CD4-positive, alpha-beta T cell treated with Interleukin-2 at 100 ng/mL for 4 hours (primary cell): Measurements from ENCODE around the gene CHRNB4.

ENCODE experiments used
- DNase-seq: peaks from one replicate; pipeline ENCODE4 v3.0.0-alpha.2; 2020; ENCODE audit warnings: low spot score

Gene CHRNB4

DNA sequence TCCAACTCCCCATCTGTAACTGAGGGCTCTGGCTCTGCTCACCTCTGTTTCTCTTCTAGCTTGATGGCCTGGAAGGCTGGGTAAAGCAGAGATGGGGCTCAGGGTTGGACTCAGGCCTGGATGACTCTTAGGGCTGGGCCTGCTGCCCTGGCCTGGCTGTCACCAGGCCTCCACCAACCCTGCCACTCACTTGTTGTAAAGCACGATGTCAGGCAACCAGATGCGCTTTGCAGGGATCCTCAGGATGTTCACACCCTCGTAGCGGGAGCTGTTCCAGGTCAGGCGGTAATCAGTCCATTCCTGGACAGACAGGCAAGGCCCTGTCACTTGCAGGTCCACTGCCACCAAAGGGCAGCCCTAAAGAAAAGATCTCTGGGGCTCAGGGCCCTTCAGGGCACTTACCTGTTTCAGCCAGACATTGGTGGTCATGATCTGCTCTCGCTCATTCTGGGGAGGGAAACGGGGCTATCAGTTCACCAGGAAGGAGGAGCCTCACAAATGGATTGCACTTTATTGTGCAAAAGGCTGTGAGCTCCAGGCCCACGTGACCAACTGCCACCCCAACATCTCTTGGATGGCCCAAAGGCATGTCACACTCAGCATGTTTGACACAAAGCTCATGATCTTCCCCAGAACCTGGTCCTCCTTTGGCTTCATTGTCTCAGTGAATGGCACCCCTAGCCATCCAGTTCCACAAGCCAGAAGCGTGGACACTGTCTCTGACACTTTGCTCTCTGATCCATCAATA lies 9.9 kb downstream of the CHRNB4 start:
- DNase-seq: no peak

DNA sequence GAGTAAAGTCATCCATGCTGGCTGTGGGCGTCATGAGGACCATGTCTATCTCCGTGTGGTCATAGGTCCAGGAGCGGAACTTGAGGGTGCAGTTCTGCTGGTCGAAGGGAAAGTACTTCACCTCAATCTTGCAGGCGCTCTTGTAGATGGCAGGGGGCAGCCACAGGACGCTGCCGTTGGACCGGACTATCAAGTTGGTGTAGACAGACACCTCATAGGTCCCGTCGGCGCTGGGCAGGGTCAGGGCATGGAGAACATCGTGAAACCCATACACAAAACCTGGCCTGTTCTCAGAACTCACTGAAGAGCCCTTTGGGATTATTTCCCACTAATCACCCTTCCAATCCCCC lies 11.3 kb downstream of the CHRNB4 start:
- no peak for DNase-seq

DNA sequence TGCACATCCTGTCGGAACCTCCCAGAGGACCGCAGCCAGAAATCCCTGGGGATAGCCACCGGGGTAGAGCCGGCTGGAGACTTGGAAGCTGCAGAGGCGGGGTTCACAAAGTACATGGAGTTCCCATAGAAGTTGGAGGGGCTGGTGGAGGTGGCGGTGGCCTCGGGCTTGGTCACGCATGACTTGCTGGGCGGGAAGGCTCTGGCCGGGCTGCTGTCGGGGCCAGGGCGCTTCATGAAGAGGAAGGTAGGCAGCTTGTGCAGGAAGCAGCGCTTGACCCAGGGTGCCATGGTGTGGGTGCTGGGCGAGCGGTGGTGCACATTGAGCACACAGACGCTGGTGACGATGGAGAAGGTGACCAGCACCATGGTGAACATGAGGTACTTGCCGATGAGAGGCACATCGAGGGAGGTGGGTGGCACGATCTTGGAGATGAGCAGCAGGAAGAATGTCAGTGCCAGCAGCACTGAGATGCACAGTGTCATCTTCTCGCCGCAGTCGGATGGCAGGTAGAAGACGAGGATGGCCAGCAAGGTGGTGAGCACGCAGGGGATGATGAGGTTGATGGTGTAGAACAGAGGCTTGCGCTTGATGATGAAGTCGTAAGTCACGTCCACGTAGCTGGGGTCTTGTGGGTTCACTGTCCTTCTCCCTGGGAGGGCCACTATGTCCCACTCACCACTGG lies 11.8 kb downstream of the CHRNB4 start:
- no peak for DNase-seq

DNA sequence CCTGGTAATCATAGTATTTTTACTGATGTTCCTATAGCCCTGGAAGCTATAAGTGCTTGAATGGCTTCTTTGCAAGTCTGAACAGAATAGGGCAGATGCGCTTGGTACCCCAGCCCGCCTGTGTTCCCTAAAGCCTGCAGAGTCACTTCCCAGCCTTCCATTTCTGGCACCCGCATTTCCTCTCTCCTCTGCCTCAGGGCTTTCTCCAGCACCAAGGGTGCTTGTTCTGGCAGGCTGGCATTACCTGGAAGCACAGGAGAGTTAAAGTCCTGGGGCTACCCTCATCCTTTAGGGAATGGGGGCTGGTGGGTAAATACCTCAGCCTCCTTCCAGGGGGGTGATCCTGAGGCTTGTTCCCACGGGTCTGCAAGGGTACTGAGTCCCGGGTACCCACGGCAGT lies 12.8 kb downstream of the CHRNB4 start:
- DNase-seq: no peak

DNA sequence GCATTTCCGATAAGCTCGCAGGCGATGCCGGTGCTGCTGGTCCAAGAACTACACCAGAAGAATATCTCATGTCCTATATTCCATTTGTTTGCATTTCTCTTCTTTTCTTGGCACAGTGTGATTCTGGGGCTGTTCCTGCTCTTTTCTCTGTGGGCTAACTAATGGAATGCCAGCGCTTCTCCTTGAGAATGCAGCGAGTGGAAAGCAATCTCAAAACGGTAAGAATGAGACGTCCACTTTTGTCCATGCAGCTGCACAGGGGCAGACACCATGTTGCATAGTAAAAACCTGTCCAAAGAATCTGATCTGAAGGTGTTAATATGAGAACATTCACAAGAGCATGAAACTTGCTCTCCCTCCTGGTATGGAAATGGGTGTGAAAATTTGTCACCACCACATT lies 13.7 kb downstream of the CHRNB4 start:
- no peak for DNase-seq

DNA sequence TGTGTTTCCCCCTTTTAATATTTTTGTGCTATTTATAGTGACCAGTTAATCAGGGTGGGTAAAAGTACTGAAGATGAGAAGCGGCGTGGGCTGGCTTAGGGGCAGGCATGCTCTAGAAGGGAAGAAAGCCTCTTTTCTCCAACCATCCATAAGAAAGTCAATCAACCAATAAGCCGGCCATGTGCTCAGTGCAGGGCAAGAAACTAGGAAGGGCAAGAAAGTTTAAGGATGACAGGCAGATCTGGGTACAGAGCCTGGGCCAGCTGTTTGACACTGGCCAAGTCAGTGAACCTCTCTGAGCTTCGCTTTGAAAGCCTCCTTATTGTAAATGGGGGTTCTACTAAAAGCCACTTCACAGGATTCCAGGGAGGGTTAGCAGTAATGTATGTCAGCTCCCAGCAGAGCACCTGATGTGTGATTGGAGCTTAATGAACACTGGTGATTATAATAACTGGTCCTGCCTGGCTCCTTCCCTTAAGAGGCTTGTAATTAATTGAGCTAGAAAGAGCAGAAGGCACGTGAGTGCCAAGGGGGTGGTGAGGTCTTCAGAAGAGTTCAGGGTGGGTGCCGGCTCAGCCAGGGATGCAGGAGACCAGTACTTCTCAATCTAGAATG lies 14.5 kb downstream of the CHRNB4 start:
- DNase-seq: no peak

DNA sequence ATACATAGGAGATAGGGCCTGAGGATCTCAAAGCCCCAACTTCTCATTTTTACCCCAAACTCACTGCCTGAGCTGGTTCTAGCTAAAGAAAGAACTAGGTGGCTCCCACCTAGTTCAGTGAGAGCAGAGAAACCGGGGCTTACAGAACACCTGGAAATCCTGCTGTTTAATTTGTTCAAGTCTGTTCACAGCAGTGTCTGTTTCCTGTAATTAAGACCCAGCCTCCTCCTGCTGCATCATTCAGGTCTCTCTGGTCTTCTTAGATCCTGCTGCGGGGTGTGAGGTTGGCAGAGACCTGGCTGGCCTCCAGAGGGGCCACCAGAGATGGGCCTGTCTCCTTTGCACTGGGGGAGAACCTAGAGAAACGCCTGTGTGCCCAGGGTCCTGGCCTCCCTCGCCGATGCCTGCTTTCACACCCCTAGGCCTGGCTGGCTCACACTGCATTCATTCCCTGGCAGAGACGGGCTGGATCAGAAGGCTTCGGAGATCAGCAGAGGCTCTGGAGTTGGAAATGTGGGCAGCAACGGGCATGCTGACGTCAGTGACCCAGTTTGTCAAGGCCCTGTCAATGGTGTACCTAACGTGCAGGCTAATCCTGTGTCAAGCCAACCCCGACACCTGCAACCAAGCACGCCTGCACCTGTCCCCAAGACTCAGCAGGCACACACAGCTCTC lies 15.3 kb downstream of the CHRNB4 start:
- DNase-seq: no peak

DNA sequence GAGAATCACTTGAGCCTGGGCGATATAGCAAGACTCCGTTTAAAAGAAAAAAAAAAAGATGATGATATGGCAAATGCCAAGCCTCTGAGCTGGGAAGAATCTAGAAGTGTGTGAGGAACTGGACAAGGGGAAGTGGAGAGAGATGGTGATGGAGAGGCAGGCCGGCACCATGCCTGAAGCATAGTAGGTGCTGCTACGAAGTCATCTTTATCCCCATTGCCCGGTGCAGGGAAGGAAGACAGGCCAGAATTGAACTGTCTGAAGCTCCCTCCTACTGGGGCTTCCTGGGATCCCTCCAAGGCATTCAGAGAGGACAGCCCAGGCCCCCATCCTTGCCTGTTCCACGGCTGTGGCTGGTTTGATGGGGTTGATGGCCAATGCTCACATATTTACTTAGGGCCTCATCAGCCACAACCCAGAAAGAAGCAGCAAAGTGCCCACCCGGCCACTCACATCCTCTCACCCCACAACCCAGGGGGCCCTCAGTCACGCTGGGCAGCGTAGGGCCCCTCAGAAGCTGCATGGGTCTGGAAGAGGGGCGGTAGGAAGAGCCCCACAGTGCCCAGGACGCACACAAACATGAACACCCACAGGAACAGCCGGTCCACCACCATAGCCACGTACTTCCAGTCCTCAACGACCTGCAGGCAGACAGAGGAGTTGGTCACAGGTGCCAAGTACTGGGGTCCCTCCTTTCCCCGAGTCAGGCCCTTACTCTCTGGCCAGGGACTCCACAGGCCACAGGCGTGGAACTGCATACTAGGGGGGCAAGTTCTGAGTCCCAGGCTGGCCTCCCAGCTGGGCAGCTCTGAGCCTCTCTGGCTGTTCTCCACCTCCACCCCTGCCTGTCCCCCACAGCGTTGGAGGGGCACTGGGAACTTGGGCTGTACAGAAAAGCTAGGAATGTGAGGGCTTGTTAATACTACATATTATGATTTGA lies 16.1 kb downstream of the CHRNB4 start:
- no peak for DNase-seq

DNA sequence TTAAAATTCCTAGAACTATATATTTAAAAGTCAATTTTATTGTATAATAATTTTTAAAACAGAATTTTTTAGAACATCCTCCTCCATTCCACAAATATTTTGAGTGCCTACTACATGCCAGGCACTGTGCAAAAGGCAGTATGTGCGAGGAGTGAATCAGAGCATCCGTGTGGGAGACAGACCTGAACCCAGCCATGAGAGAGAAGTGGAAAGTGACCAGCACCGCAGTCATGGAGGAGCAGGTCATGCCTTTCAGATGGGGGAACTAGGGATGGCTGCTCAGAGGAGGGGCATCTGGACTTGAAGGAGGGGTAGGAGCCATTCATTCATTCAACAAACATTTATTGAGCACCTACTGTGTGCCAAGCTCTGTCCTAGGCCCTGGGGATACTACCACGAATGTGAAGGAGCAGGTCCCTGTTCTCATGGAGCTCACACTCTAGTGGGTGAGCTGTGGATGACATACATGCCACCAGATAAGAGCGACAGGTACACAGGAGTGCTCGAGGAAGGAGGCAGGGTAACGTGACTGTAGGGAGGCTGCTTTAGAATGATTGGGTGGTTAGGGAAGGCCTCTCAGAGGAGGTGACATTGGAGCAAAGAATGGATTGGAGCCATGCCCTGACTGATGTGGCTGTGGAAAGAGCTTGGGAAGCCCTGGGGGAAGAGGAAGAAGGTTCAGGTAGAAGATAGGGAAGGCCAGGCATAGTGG lies 17.1 kb downstream of the CHRNB4 start:
- DNase-seq: no peak

DNA sequence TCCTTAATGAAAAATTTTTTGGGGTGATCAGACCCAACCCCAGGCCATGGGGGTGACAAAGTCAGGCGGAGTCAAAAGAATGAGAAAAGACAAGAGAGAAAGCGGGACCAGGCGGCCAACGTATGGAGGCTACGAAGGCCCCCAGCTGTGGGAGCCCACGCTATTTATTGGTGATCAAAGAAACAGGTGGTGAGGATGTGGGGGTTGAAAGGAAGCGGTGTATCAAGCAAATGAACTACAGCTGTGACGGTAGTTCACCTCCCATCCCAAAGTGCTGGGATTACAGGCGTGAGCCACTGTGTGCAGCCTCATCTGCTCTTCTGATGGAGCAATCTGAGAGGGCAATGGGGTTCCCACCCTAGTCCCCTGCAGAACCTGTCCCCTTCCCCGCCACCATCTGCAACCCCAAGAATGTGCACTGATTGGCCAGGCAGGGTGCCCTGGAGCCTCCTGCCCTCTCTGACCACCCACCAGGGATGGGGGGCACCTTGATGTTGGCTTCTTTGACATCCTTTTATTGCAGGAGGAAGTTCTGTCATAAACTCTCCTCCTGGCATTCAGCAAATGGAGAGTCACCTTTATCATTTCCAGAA lies 19.1 kb downstream of the CHRNB4 start:
- no peak for DNase-seq

DNA sequence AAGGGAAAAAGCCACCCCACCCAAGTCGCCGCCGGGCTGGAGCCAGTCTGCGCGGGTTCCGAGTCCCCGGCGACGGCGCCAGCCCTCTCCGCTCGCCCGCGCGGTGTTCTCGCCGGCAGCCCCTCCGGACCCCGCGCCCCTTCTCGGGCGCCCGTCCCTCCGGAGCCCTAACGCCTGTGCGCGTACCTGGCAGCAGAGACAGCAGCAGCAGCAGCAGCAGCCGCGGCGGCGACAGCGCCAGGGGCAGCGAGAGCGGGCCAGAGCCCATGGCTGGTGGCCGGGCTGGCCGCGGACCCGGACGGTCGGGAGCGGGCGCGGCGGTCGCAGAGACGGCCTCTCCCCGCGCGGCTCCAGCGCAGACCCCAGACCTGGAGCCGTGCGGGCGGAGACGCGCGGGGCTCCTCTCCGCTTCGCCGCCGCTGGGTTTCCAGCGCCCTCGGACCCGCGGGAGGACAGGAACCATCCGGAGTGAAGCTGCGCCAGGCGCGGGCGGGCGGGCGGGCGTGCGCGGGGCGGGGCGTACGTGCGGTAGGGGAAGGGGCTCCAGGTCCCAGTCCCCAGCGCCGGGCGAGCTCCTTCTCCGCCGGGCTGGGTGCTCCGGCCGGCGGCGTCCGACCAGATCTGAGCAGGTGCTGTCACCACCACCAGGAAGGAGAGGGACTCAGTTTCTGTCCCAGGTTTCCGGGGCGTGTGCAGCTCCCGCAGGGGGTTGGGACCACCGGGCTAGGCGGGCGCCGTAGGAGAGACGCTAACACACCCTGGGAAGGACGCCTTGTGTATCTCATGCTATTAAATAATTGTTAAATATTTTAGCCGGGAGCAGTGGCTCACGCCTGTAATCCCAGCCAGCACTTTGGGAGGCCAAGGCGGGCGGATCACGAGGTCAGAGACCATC lies 20.2 kb downstream of the CHRNB4 start, which contains the start of gene CHRNA3:
Gene CHRNA3 (minus strand): TSS at position 470 of the 895 bp plus-strand sequence. CDS start 202 bp downstream, at position 268.
- DNase-seq: no peak

DNA sequence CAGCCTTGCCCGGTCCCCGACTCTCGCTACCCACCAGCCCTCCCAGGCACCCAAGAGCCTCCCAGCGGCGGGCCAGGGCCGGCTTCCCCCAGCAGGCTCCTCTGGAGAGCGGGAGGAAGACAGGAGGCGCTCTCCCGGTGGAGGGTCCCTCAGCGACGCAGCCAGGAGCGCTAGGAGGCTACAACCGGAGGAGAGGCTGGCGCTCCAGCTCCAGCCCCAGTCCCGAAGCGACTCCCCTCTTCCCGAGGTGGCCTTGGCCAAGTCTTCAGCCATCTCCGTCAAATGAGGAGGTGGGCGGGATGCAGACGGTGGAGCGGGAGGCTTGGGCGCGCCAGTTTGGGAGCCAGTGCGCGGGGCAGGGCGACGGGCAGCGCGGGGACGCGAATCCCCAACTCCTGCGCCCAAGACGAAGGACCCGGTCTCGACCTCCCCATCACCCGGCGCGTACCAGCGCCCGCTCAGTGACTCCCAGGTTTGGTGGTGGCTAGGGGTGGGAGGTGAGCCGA lies 20.9 kb downstream of the CHRNB4 start:
- DNase-seq: no peak

DNA sequence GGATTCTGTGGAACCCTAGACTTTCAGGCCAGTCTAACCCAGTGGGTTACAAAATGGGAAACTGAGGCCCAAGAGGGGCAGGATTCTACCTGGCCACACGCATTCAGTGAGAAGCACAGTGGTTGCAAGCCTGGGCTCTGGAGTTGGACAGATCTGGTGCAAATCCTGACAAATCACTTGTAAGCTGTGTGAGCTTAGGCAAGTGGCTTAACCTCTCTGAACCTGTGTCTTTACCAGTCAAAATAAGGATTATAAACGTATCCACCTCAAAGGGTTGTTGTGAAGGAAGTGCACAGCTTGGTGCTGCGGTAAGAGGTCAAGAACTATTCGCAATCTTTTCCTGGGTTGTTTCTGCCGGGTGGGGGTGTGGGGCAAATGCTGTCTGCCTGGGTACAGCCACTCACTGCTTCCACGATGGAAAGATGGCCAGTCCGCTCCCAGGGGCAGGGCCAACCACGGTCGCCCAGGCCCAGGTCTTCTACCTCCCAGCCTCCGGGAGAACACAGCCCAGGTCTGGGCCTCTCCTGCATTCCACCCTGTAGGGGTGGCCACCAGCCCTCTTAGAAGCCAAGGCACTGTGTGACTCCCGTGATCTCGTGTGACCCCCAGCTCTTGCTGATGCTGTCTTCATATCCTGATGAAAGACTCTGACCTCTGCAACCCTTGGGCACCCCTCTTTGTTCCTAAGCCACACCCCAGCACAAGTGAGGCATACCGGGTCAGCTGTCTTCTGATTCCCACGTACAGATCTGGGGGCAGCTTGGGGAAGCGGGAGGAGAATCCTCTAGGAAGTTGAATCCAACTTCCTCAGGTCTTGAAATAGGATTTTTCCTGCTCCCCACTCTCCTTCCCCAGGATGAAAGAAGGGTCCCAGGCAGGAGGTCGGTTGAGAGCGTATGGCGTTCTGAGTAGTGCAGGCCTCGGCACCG lies 21.7 kb downstream of the CHRNB4 start:
- DNase-seq: no peak

DNA sequence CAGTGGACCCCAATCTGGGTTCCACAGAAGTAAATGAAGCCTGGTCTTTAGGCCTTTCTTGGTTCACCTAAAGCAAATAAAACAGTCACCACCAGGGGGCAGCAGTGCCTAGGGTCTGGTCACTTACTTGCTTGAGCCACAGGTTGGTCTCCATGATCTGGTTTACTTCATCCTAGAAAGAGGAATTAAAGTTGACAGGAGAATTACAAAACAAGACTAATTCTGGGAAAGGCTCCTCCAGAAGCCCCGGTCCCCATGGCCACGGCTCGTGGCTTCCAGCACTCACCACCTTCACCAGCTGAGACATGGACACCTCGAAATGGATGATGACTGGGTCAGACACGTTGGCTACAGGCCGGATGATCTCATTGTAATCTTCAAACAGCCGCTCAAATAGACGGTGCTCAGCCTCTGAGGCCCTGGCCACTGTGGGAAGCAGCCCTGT lies 22.5 kb downstream of the CHRNB4 start:
- DNase-seq: peak; percentile 77

DNA sequence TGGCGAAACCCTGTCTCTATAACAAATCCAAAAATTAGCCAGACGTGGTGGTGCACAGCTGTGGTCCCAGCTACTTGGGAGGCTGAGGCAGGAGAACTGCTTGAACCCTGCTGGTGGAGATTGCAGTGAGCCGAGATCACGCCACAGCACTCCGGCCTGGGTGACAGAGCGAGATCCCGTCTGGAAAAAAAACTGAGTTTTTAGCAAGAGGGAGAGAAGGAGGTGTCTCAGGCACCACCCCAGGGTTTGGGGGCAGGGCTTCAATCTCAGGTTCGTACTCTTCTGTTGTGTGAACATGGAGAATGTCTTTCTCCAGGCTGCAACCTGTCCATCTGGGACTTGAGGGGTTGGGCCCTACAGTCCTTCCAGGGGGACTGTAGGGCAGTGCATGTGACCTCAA lies 22.9 kb downstream of the CHRNB4 start:
- no peak for DNase-seq

DNA sequence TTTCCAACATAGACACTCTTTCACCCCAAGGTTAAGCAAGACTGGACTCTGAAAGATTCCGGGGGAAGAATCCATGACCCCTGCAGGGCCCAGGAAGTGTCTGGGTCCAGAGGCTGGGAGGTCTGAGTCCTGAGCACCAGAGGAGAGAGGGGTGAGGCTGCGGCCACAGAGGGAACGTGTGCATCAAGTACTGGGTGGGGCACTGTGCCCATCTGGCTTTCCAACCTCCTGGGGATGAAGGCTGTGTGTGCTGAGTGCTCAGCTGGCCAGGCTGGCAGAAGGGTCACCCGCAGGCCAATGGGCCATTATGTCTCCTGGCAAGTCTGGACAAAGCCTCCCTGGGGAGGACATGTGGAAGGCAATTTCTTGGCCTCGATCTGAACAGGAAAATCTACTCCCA lies 23.5 kb downstream of the CHRNB4 start:
- no peak for DNase-seq

DNA sequence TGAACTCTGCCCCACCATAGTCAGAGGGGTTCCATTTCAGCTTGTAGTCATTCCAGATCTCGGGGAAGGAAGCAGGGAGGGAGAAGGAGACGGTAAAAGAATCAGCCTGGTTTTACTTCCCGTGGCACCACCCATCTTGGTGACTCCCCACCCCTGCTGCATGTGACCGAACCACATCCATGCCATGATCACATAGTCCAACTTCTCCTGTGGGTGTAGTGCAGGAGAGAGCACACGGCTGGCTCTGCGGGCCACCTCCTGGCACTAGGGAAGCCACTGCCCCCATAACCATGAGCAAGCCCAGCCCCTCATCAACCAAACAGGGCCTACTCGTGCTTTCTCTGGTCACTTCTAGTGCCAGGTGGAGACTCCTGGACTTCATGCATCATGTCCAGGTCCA lies 23.9 kb downstream of the CHRNB4 start:
- DNase-seq: no peak

DNA sequence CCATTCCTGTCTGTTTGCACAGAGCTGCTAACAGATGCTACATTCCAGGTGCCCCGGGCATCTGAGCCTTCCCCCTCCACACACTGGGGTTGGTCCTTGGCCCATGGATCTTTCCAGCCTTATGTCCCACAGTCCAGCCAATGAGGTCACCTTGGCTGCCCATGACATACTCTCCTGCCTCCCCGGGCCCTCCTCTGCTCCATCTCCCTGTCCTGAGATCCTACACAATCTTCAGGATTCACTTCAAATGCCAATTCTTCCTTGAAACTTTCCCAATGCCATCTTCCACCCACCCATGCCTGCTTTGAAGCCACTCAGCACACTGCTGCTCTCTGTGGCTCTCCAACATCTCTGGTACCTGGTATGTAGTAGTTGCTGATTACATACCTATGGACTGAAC lies 24.5 kb downstream of the CHRNB4 start:
- no peak for DNase-seq
